HG03045 (cell line): ENCODE measurements around the gene ZNF341.
"Not testable (repeated sequence)": the region's sequence is repeated elsewhere in the genome, so short reads cannot be mapped to it uniquely, and the experiment has no call there.

Experiments used
- ATAC-seq: cut with Tn5 transposase; IDR thresholded peaks from one replicate; pipeline ENCODE4 v1.9.1; 2021; ENCODE audit warnings: mild to moderate bottlenecking, moderate library complexity; ENCODE audit not compliant: unreplicated experiment

The ZNF341 gene

GRCh38 chr20:33727806-33728205, 4.0 kb upstream of the ZNF341 start:
- no peak for ATAC-seq

GRCh38 chr20:33728463-33728862, 3.3 kb upstream of the ZNF341 start:
- no peak for ATAC-seq

GRCh38 chr20:33729101-33729500, 2.7 kb upstream of the ZNF341 start:
- ATAC-seq, result no peak

- ATAC-seq, result no peak
Measured at GRCh38 chr20:33730946-33731692, 677 bp upstream of the ZNF341 start.

GRCh38 chr20:33732166-33732970, 572 bp downstream of the ZNF341 start:
- ATAC-seq, result peak; percentile 60

- no peak for ATAC-seq
Measured at GRCh38 chr20:33733654-33734576, 2.1 kb downstream of the ZNF341 start.

- no peak for ATAC-seq
Measured at GRCh38 chr20:33736962-33737361, 5.2 kb downstream of the ZNF341 start.

- no peak for ATAC-seq
Measured at GRCh38 chr20:33739493-33739892, 7.7 kb downstream of the ZNF341 start.

GRCh38 chr20:33740189-33740588, 8.4 kb downstream of the ZNF341 start:
- no peak for ATAC-seq

- no peak for ATAC-seq
Measured at GRCh38 chr20:33744181-33744580, 12.4 kb downstream of the ZNF341 start.

GRCh38 chr20:33744773-33745385, 13.1 kb downstream of the ZNF341 start:
- ATAC-seq, result no peak

- no peak for ATAC-seq
Measured at GRCh38 chr20:33746325-33746998, 14.7 kb downstream of the ZNF341 start.

- ATAC-seq, result no peak
Measured at GRCh38 chr20:33751775-33752174, 20.0 kb downstream of the ZNF341 start.

- no peak for ATAC-seq
Measured at GRCh38 chr20:33753143-33753542, 21.3 kb downstream of the ZNF341 start.

- ATAC-seq, result no peak
Measured at GRCh38 chr20:33753763-33754162, 22.0 kb downstream of the ZNF341 start.

GRCh38 chr20:33755936-33756490, 24.2 kb downstream of the ZNF341 start:
- ATAC-seq, result not testable (repeated sequence)

- ATAC-seq, result no peak
Measured at GRCh38 chr20:33757046-33757445, 25.2 kb downstream of the ZNF341 start.

GRCh38 chr20:33757458-33757857, 25.7 kb downstream of the ZNF341 start:
- ATAC-seq, result no peak

GRCh38 chr20:33761698-33762250, 30.0 kb downstream of the ZNF341 start:
- no peak for ATAC-seq

- no peak for ATAC-seq
Measured at GRCh38 chr20:33765099-33765498, 33.3 kb downstream of the ZNF341 start.
